HEK293 (cell line): Measurements from ENCODE around the gene CPAMD8.
A peak's percentile ranks its signal among the peaks of the same experiment; 100 is the strongest.

ENCODE experiments used
- SP3 ChIP-seq: fragments of 450-650 bp; formaldehyde crosslinking; IDR thresholded peaks from 2 replicates; pipeline ENCODE4 v1.5.1; 2016; ENCODE audit warnings: missing biosample characterization, missing genetic modification characterization
- TCF7L2 ChIP-seq: IDR thresholded peaks from 2 replicates; pipeline ENCODE4 v1.6.1; 2011; ENCODE audit warnings: low read depth, mild to moderate bottlenecking, inconsistent platforms, low read length, moderate library complexity, borderline replicate concordance
- TRIM28 ChIP-seq: IDR thresholded peaks from 2 replicates; pipeline ENCODE4 v1.6.1; 2011; ENCODE audit warnings: low read length, control low read depth, borderline replicate concordance
- YY1 ChIP-seq: fragments of 450-650 bp; formaldehyde crosslinking; IDR thresholded peaks from 2 replicates; pipeline ENCODE4 v1.5.1; 2018; ENCODE audit warnings: missing biosample characterization, missing genetic modification characterization
- ZNF114 ChIP-seq: fragments of 450-650 bp; formaldehyde crosslinking; IDR thresholded peaks from 2 replicates; pipeline ENCODE4 v1.5.0; 2017; ENCODE audit warnings: missing biosample characterization, missing genetic modification characterization
- ZNF157 ChIP-seq: fragments of 450-650 bp; formaldehyde crosslinking; IDR thresholded peaks from 2 replicates; pipeline ENCODE4 v1.5.1; 2016; ENCODE audit warnings: missing biosample characterization, missing genetic modification characterization
- ZNF19 ChIP-seq: fragments of 450-650 bp; formaldehyde crosslinking; IDR thresholded peaks from 2 replicates; pipeline ENCODE4; 2016; ENCODE audit warnings: missing biosample characterization, missing genetic modification characterization, low read depth
- ZNF24 ChIP-seq: fragments of 450-650 bp; formaldehyde crosslinking; IDR thresholded peaks from 2 replicates; pipeline ENCODE4 v1.5.1; 2016; ENCODE audit warnings: missing biosample characterization, missing genetic modification characterization
- ZNF266 ChIP-seq: fragments of 450-650 bp; formaldehyde crosslinking; IDR thresholded peaks from 2 replicates; pipeline ENCODE4 v1.5.1; 2016; ENCODE audit warnings: missing biosample characterization, missing genetic modification characterization, low read depth
- ZNF423 ChIP-seq: fragments of 450-650 bp; formaldehyde crosslinking; IDR thresholded peaks from 2 replicates; pipeline ENCODE4 v1.5.1; 2016; ENCODE audit warnings: missing biosample characterization, missing genetic modification characterization
- ZNF501 ChIP-seq: fragments of 450-650 bp; formaldehyde crosslinking; IDR thresholded peaks from 2 replicates; pipeline ENCODE4 v1.5.1; 2016; ENCODE audit warnings: missing biosample characterization, missing genetic modification characterization
- ZNF510 ChIP-seq: fragments of 450-650 bp; formaldehyde crosslinking; IDR thresholded peaks from 2 replicates; pipeline ENCODE4 v1.5.1; 2018; ENCODE audit warnings: mild to moderate bottlenecking, missing genetic modification characterization, missing biosample characterization; ENCODE audit not compliant: insufficient replicate concordance
- ZNF610 ChIP-seq: fragments of 450-650 bp; formaldehyde crosslinking; IDR thresholded peaks from 2 replicates; pipeline ENCODE4 v1.5.1; 2016; ENCODE audit warnings: missing biosample characterization, missing genetic modification characterization, borderline replicate concordance
- ZNF623 ChIP-seq: fragments of 450-650 bp; formaldehyde crosslinking; IDR thresholded peaks from 2 replicates; pipeline ENCODE4 v1.5.1; 2016; ENCODE audit warnings: missing biosample characterization, missing genetic modification characterization
- ZNF654 ChIP-seq: fragments of 450-650 bp; formaldehyde crosslinking; IDR thresholded peaks from 2 replicates; pipeline ENCODE4 v1.5.1; 2016; ENCODE audit warnings: low read depth, missing biosample characterization, missing genetic modification characterization
- ZNF747 ChIP-seq: fragments of 450-650 bp; formaldehyde crosslinking; IDR thresholded peaks from 2 replicates; pipeline ENCODE4 v1.5.1; 2016; ENCODE audit warnings: missing biosample characterization, missing genetic modification characterization
- ZSCAN23 ChIP-seq: fragments of 450-650 bp; formaldehyde crosslinking; IDR thresholded peaks from 2 replicates; pipeline ENCODE4 v1.5.1; 2016; ENCODE audit warnings: missing biosample characterization, missing genetic modification characterization
- TF ChIP-seq, protein P1 (sequence below): fragments of 450-650 bp; formaldehyde crosslinking; IDR thresholded peaks from 2 replicates; pipeline ENCODE4 v1.5.1; 2016; ENCODE audit warnings: missing biosample characterization, missing genetic modification characterization
- TF ChIP-seq, protein P2 (sequence below): IDR thresholded peaks from 2 replicates; pipeline ENCODE4 v1.6.1; 2011; ENCODE audit warnings: mild to moderate bottlenecking, low read depth, low read length, borderline replicate concordance
- TF ChIP-seq, protein P3 (sequence below): fragments of 450-650 bp; formaldehyde crosslinking; IDR thresholded peaks from 2 replicates; pipeline ENCODE4 v1.5.1; 2016; ENCODE audit warnings: missing biosample characterization, missing genetic modification characterization
- TF ChIP-seq, protein P4 (sequence below): fragments of 450-650 bp; formaldehyde crosslinking; conservative IDR thresholded peaks from 2 replicates; pipeline ENCODE4 v1.5.1; 2016; ENCODE audit warnings: low read depth, missing biosample characterization, missing genetic modification characterization
- TF ChIP-seq, protein P5 (sequence below): fragments of 450-650 bp; formaldehyde crosslinking; IDR thresholded peaks from 2 replicates; pipeline ENCODE4; 2016; ENCODE audit warnings: missing biosample characterization, missing genetic modification characterization
- TF ChIP-seq, protein P6 (sequence below): fragments of 450-650 bp; formaldehyde crosslinking; IDR thresholded peaks from 2 replicates; pipeline ENCODE4 v1.5.1; 2016; ENCODE audit warnings: missing biosample characterization, missing genetic modification characterization
- TF ChIP-seq, protein P7 (sequence below): fragments of 450-650 bp; formaldehyde crosslinking; IDR thresholded peaks from 2 replicates; pipeline ENCODE4 v1.5.1; 2016; ENCODE audit warnings: missing biosample characterization, missing genetic modification characterization

Gene CPAMD8

DNA sequence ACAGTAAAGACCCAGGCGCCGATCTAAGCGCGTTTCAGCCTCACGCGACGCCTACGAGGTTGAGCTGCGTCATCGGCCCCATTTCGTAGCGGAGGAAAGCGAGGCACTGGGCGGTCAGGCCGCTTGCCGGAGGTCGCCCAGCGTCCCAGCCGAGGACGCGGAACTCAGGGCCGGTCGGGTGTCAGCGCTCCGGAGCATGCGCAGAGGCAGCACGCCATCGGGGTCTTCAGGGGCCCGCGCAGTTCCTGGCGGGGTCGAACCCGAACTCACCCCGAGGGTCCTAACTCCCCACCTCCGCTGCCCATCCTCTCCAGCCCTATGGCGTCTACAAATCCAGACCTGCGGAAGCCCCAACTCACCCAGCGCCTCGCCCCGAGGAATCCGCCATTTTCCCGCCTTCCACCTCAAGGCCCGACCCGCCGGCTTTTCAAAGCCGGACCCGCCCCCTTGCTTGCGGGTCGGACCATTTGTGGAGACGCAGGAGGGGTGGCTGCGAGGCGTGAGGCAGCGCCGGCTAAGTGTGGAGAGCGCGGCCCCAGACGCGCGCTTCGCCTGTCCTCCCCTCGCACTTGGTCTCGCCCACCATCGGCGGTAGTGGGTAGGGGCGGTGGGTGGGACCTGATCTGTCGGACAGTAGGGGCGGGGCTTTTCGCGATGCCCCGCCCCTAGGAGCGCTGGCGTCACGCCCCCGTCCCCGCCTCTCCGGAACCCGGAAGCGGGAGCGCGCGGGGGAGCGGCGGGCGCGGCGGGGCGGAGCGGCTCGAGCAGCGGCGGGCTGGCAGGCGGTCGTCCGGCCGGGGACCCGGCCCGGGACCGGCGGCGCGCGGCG is 48.6 kb upstream of the CPAMD8 start, which contains the start of the genes HAUS8 and MYO9B (continued):
- TF ChIP-seq, protein P1, sequence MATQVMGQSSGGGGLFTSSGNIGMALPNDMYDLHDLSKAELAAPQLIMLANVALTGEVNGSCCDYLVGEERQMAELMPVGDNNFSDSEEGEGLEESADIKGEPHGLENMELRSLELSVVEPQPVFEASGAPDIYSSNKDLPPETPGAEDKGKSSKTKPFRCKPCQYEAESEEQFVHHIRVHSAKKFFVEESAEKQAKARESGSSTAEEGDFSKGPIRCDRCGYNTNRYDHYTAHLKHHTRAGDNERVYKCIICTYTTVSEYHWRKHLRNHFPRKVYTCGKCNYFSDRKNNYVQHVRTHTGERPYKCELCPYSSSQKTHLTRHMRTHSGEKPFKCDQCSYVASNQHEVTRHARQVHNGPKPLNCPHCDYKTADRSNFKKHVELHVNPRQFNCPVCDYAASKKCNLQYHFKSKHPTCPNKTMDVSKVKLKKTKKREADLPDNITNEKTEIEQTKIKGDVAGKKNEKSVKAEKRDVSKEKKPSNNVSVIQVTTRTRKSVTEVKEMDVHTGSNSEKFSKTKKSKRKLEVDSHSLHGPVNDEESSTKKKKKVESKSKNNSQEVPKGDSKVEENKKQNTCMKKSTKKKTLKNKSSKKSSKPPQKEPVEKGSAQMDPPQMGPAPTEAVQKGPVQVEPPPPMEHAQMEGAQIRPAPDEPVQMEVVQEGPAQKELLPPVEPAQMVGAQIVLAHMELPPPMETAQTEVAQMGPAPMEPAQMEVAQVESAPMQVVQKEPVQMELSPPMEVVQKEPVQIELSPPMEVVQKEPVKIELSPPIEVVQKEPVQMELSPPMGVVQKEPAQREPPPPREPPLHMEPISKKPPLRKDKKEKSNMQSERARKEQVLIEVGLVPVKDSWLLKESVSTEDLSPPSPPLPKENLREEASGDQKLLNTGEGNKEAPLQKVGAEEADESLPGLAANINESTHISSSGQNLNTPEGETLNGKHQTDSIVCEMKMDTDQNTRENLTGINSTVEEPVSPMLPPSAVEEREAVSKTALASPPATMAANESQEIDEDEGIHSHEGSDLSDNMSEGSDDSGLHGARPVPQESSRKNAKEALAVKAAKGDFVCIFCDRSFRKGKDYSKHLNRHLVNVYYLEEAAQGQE: no peak
- TF ChIP-seq ZNF654 (no peak), TCF7L2 (peak; percentile 99), ZNF19 (tag by site-specific recombination) (no peak), ZNF266 (tag by site-specific recombination) (no peak), ZNF157 (tag by site-specific recombination) (no peak; the same call in 1 of the 2 replicates), SP3 (tag by site-specific recombination) (peak; percentile 100), ZNF623 (tag by site-specific recombination) (no peak), ZNF610 (tag by site-specific recombination) (peak; percentile 54; the same call in 1 of the 2 replicates), ZNF24 (peak; percentile 83), ZNF114 (tag by site-specific recombination) (no peak), TRIM28 (no peak), YY1 (tag by site-specific recombination) (peak; percentile 91), ZNF510 (tag by site-specific recombination) (no peak), ZNF423 (tag by site-specific recombination) (no peak), ZNF747 (tag by site-specific recombination) (no peak), ZSCAN23 (no peak; the same call in 1 of the 2 replicates), ZNF501 (tag by site-specific recombination) (peak; percentile 93)
- TF ChIP-seq, protein P2, sequence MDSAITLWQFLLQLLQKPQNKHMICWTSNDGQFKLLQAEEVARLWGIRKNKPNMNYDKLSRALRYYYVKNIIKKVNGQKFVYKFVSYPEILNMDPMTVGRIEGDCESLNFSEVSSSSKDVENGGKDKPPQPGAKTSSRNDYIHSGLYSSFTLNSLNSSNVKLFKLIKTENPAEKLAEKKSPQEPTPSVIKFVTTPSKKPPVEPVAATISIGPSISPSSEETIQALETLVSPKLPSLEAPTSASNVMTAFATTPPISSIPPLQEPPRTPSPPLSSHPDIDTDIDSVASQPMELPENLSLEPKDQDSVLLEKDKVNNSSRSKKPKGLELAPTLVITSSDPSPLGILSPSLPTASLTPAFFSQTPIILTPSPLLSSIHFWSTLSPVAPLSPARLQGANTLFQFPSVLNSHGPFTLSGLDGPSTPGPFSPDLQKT: peak; percentile 73; the same call in 1 of the 2 replicates
- TF ChIP-seq, protein P3, sequence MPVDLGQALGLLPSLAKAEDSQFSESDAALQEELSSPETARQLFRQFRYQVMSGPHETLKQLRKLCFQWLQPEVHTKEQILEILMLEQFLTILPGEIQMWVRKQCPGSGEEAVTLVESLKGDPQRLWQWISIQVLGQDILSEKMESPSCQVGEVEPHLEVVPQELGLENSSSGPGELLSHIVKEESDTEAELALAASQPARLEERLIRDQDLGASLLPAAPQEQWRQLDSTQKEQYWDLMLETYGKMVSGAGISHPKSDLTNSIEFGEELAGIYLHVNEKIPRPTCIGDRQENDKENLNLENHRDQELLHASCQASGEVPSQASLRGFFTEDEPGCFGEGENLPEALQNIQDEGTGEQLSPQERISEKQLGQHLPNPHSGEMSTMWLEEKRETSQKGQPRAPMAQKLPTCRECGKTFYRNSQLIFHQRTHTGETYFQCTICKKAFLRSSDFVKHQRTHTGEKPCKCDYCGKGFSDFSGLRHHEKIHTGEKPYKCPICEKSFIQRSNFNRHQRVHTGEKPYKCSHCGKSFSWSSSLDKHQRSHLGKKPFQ (tag by site-specific recombination): peak; percentile 45; the same call in 1 of the 2 replicates
- TF ChIP-seq, protein P4, sequence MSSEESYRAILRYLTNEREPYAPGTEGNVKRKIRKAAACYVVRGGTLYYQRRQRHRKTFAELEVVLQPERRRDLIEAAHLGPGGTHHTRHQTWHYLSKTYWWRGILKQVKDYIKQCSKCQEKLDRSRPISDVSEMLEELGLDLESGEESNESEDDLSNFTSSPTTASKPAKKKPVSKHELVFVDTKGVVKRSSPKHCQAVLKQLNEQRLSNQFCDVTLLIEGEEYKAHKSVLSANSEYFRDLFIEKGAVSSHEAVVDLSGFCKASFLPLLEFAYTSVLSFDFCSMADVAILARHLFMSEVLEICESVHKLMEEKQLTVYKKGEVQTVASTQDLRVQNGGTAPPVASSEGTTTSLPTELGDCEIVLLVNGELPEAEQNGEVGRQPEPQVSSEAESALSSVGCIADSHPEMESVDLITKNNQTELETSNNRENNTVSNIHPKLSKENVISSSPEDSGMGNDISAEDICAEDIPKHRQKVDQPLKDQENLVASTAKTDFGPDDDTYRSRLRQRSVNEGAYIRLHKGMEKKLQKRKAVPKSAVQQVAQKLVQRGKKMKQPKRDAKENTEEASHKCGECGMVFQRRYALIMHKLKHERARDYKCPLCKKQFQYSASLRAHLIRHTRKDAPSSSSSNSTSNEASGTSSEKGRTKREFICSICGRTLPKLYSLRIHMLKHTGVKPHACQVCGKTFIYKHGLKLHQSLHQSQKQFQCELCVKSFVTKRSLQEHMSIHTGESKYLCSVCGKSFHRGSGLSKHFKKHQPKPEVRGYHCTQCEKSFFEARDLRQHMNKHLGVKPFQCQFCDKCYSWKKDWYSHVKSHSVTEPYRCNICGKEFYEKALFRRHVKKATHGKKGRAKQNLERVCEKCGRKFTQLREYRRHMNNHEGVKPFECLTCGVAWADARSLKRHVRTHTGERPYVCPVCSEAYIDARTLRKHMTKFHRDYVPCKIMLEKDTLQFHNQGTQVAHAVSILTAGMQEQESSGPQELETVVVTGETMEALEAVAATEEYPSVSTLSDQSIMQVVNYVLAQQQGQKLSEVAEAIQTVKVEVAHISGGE (tag by site-specific recombination): peak; percentile 64
- TF ChIP-seq, protein P5, sequence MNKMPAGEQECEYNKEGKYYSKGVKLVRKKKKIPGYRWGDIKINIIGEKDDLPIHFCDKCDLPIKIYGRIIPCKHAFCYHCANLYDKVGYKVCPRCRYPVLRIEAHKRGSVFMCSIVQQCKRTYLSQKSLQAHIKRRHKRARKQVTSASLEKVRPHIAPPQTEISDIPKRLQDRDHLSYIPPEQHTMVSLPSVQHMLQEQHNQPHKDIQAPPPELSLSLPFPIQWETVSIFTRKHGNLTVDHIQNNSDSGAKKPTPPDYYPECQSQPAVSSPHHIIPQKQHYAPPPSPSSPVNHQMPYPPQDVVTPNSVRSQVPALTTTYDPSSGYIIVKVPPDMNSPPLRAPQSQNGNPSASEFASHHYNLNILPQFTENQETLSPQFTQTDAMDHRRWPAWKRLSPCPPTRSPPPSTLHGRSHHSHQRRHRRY (tag by site-specific recombination): no peak
- TF ChIP-seq, protein P6, sequence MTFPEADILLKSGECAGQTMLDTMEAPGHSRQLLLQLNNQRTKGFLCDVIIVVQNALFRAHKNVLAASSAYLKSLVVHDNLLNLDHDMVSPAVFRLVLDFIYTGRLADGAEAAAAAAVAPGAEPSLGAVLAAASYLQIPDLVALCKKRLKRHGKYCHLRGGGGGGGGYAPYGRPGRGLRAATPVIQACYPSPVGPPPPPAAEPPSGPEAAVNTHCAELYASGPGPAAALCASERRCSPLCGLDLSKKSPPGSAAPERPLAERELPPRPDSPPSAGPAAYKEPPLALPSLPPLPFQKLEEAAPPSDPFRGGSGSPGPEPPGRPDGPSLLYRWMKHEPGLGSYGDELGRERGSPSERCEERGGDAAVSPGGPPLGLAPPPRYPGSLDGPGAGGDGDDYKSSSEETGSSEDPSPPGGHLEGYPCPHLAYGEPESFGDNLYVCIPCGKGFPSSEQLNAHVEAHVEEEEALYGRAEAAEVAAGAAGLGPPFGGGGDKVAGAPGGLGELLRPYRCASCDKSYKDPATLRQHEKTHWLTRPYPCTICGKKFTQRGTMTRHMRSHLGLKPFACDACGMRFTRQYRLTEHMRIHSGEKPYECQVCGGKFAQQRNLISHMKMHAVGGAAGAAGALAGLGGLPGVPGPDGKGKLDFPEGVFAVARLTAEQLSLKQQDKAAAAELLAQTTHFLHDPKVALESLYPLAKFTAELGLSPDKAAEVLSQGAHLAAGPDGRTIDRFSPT (tag by site-specific recombination): no peak
- TF ChIP-seq, protein P7, sequence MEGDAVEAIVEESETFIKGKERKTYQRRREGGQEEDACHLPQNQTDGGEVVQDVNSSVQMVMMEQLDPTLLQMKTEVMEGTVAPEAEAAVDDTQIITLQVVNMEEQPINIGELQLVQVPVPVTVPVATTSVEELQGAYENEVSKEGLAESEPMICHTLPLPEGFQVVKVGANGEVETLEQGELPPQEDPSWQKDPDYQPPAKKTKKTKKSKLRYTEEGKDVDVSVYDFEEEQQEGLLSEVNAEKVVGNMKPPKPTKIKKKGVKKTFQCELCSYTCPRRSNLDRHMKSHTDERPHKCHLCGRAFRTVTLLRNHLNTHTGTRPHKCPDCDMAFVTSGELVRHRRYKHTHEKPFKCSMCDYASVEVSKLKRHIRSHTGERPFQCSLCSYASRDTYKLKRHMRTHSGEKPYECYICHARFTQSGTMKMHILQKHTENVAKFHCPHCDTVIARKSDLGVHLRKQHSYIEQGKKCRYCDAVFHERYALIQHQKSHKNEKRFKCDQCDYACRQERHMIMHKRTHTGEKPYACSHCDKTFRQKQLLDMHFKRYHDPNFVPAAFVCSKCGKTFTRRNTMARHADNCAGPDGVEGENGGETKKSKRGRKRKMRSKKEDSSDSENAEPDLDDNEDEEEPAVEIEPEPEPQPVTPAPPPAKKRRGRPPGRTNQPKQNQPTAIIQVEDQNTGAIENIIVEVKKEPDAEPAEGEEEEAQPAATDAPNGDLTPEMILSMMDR: no peak; the same call in 1 of the 2 replicates
